HepG2 (cell line): Measurements from ENCODE around the gene UQCC2. TPM values are rescaled to one million over a fixed set of nuclear protein-coding genes. Genes with fewer than 3 reads are reported as not detected.

ENCODE experiments used
- ELF3 ChIP-seq: IDR thresholded peaks from 2 replicates; pipeline ENCODE4 v1.6.1; 2016; ENCODE audit warnings: missing genetic modification reagents, missing compliant biosample characterization
- FOXP1 ChIP-seq, 2 experiments: fragments of 450-650 bp in 1 of 2; IDR thresholded peaks; 2 replicates each; pipeline ENCODE4 v1.6.1; 2017 to 2018; ENCODE audit warnings: antibody characterized with exemption in 1 of 2
- HNRNPH1 ChIP-seq: fragments of 200-400 bp; formaldehyde crosslinking; optimal IDR thresholded peaks from 2 replicates; pipeline ENCODE3; 2017; ENCODE audit warnings: mild to moderate bottlenecking, low read depth, low read length
- ISX ChIP-seq: sonication (generic); formaldehyde crosslinking; conservative IDR thresholded peaks from 2 replicates; pipeline ENCODE4 v1.5.0; 2020; ENCODE audit warnings: missing genetic modification reagents
- KDM3A ChIP-seq: IDR thresholded peaks from 2 replicates; pipeline ENCODE4 v1.6.1; 2018; ENCODE audit warnings: low read depth, missing compliant biosample characterization
- LCORL ChIP-seq, 2 experiments: fragments of 450-650 bp in 1 of 2; sonication (generic) in 1 of 2; formaldehyde crosslinking in 1 of 2; IDR thresholded peaks; 2 replicates each; pipeline versions ENCODE4 v1.5.0 to v1.6.1; 2017 to 2020; ENCODE audit warnings: antibody characterized with exemption in 1 of 2, missing genetic modification reagents in 1 of 2
- MEIS1 ChIP-seq: sonication (generic); formaldehyde crosslinking; IDR thresholded peaks from 2 replicates; pipeline ENCODE4 v1.9.0; 2021; ENCODE audit warnings: mild to moderate bottlenecking, missing genetic modification reagents, moderate library complexity, borderline replicate concordance
- NFE2L1 ChIP-seq: sonication (generic); formaldehyde crosslinking; IDR thresholded peaks from 2 replicates; pipeline ENCODE4 v1.4.0; 2020; ENCODE audit warnings: missing genetic modification reagents, mild to moderate bottlenecking, borderline replicate concordance
- NRL ChIP-seq: sonication (generic); formaldehyde crosslinking; IDR thresholded peaks from 2 replicates; pipeline ENCODE4 v1.5.0; 2020; ENCODE audit warnings: missing genetic modification reagents, mild to moderate bottlenecking, moderate library complexity, borderline replicate concordance
- RELA ChIP-seq: sonication (generic); formaldehyde crosslinking; IDR thresholded peaks from 2 replicates; pipeline ENCODE4 v1.4.0; 2020; ENCODE audit warnings: missing genetic modification reagents
- RFX5 ChIP-seq: IDR thresholded peaks from 2 replicates; pipeline ENCODE4 v1.6.1; 2011; ENCODE audit warnings: low read depth, low read length, improper control_type of control experiment
- SMAD3 ChIP-seq: sonication (generic); formaldehyde crosslinking; IDR thresholded peaks from 2 replicates; pipeline ENCODE4 v1.4.0; 2020; ENCODE audit warnings: missing genetic modification reagents
- SOX6 ChIP-seq, 2 experiments: fragments of 450-650 bp in 1 of 2; sonication (generic) in 1 of 2; formaldehyde crosslinking in 1 of 2; IDR thresholded peaks; 2 replicates each; pipeline versions ENCODE4 v1.4.0 to v1.6.1; 2017 to 2020; ENCODE audit warnings: antibody characterized with exemption in 1 of 2, mild to moderate bottlenecking in 1 of 2, missing genetic modification reagents in 1 of 2
- SP140L ChIP-seq: sonication (generic); formaldehyde crosslinking; IDR thresholded peaks from 2 replicates; pipeline ENCODE4 v1.4.0; 2020; ENCODE audit warnings: missing genetic modification reagents, borderline replicate concordance
- SPEN ChIP-seq: sonication (generic); formaldehyde crosslinking; IDR thresholded peaks from 2 replicates; pipeline ENCODE4 v1.5.1; 2020; ENCODE audit warnings: low read depth, mild to moderate bottlenecking, missing genetic modification reagents
- SRY ChIP-seq: sonication (generic); formaldehyde crosslinking; IDR thresholded peaks from 2 replicates; pipeline ENCODE4 v1.8.0; 2022; ENCODE audit warnings: mild to moderate bottlenecking, missing genetic modification reagents
- TRIM24 ChIP-seq: sonication (generic); formaldehyde crosslinking; IDR thresholded peaks from 2 replicates; pipeline ENCODE4 v1.8.0; 2022; ENCODE audit warnings: mild to moderate bottlenecking, missing genetic modification reagents
- XRCC5 ChIP-seq: fragments of 200-400 bp; formaldehyde crosslinking; optimal IDR thresholded peaks from 2 replicates; pipeline ENCODE3; 2017; ENCODE audit warnings: mild to moderate bottlenecking, low read length
- ZNF230 ChIP-seq: sonication (generic); formaldehyde crosslinking; IDR thresholded peaks from 2 replicates; pipeline ENCODE4 v1.4.0; 2020; ENCODE audit warnings: mild to moderate bottlenecking, missing genetic modification reagents
- ZNF501 ChIP-seq: sonication (generic); formaldehyde crosslinking; IDR thresholded peaks from 2 replicates; pipeline ENCODE4 v1.5.1; 2020; ENCODE audit warnings: mild to moderate bottlenecking, moderate library complexity, missing genetic modification reagents
- ZNF768 ChIP-seq: sonication (generic); formaldehyde crosslinking; IDR thresholded peaks from 2 replicates; pipeline ENCODE4 v1.4.0; 2020; ENCODE audit warnings: missing genetic modification reagents
- ZNF775 ChIP-seq: sonication (generic); formaldehyde crosslinking; IDR thresholded peaks from 2 replicates; pipeline ENCODE4 v1.4.0; 2020; ENCODE audit warnings: missing genetic modification reagents, mild to moderate bottlenecking, moderate library complexity, borderline replicate concordance
- ZNF776 ChIP-seq: sonication (generic); formaldehyde crosslinking; IDR thresholded peaks from 2 replicates; pipeline ENCODE4 v1.4.0; 2020; ENCODE audit warnings: mild to moderate bottlenecking, missing genetic modification reagents
- polyA plus RNA-seq, 8 experiments: library from polyadenylated mRNA; depleted of rRNA in 3 of 8; stranded (reverse) in 7 of 8; unstranded in 1 of 8; fragments of >200 nt; fragmentation: Illumina TruSeq in 4 of 8; extraction: Trizol in 4 of 8; gene quantifications; 2 replicates each; pipeline versions ENCODE4 v1.2.1 to v1.2.3, GENCODE V29; 2011 to 2016; ENCODE audit warnings: low read depth in 4 of 8, missing spikeins in 1 of 8, mixed read lengths in 1 of 8; ENCODE audit not compliant: insufficient read depth in 1 of 8
- total RNA-seq, 5 experiments: library from RNA; depleted of rRNA; stranded (reverse); fragments of >200 nt; fragmentation: Illumina TruSeq; extraction: Trizol; gene quantifications; 2 replicates each; pipeline ENCODE4 v1.2.3, GENCODE V29; 2016; ENCODE audit warnings: low read depth in 1 of 5
- TF ChIP-seq, protein P1 (sequence below): IDR thresholded peaks from 2 replicates; pipeline ENCODE4 v1.6.1; 2012; ENCODE audit warnings: inconsistent platforms
- TF ChIP-seq, protein P2 (sequence below): sonication (generic); formaldehyde crosslinking; conservative IDR thresholded peaks from 2 replicates; pipeline ENCODE4 v1.8.1; 2023; ENCODE audit warnings: missing genetic modification reagents
- TF ChIP-seq, protein P3 (sequence below): sonication (generic); formaldehyde crosslinking; IDR thresholded peaks from 2 replicates; pipeline ENCODE4 v1.4.0; 2020; ENCODE audit warnings: missing genetic modification reagents, mild to moderate bottlenecking, borderline replicate concordance

Gene UQCC2
- total and polyA plus RNA-seq, 2 of the 13 experiments (the other 11 are each of a cell fraction or from before 2014, with no cell fraction given) = 82.4 to 238 TPM

DNA sequence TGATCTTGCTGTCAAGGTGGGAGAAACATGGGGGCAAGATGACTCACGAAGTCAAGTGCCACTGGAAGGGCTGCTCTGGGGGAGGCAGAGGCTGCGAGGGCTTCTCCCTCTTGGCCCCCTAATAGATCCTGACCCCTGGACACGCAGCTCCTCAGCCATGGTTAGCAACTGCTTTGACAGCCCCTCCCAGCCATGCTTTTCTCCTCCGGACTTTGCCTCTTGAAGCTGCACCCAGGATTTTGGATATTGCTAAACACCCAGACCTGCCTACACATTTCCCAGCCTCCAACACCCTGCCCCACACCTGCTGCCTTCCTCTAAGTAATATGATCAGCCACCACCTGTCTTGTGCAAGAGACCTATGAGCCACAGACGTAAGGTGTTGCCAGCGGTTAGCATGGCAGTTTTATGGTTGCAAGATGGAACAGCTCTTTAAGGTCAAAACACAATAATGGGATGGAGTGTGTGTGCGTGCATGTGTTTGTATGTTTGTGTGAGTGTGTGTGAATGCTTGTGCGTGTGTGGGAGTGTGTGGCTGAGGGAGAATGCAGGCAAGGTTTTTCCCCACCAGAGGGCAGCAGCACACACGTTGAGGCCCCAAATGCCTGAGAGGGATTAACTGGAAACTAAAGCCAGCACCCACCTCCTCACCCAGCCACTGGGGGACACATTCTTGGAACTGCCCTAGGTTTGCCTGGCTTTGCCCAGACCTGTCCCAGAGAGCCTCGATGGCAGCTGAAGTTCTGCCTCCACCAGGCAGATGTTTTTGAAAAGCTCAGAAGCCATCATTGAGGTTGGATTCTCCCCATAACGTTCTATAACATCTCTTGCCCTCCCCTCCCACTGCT is 32.7 kb upstream of the UQCC2 start (continued):
- TF ChIP-seq NFE2L1 (CRISPR knock-in tag) = no peak
- TF ChIP-seq KDM3A (CRISPR knock-in tag) = peak; percentile 63; the same call in 1 of the 2 replicates
- no peak for TF ChIP-seq SP140L
- peak; percentile 13; the same call in 1 of the 2 replicates for TF ChIP-seq SPEN
- no peak for TF ChIP-seq ZNF768 (CRISPR knock-in tag)
- TF ChIP-seq, protein P1, sequence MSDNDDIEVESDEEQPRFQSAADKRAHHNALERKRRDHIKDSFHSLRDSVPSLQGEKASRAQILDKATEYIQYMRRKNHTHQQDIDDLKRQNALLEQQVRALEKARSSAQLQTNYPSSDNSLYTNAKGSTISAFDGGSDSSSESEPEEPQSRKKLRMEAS = peak; percentile 34; the same call in 1 of the 2 replicates
- TF ChIP-seq MEIS1 (CRISPR knock-in tag) = no peak
- peak; percentile 91 for TF ChIP-seq XRCC5
- TF ChIP-seq ZNF501 (CRISPR knock-in tag) = peak; percentile 42; the same call in 1 of the 2 replicates
- peak; percentile 89 for TF ChIP-seq RFX5
- TF ChIP-seq FOXP1 (IDR thresholded peaks at IDR 0.05) = no peak
- no peak for TF ChIP-seq FOXP1 (CRISPR knock-in tag; IDR thresholded peaks at IDR 0.05)
- TF ChIP-seq HNRNPH1 = no peak
- TF ChIP-seq TRIM24 (CRISPR knock-in tag) = no peak
- TF ChIP-seq ZNF230 = no peak
- no peak for TF ChIP-seq LCORL (IDR thresholded peaks at IDR 0.05)
- no peak for TF ChIP-seq LCORL (CRISPR knock-in tag; IDR thresholded peaks at IDR 0.05)
- TF ChIP-seq RELA = peak; percentile 67; the same call in 1 of the 2 replicates
- TF ChIP-seq SRY (CRISPR knock-in tag) = no peak
- TF ChIP-seq, protein P2, sequence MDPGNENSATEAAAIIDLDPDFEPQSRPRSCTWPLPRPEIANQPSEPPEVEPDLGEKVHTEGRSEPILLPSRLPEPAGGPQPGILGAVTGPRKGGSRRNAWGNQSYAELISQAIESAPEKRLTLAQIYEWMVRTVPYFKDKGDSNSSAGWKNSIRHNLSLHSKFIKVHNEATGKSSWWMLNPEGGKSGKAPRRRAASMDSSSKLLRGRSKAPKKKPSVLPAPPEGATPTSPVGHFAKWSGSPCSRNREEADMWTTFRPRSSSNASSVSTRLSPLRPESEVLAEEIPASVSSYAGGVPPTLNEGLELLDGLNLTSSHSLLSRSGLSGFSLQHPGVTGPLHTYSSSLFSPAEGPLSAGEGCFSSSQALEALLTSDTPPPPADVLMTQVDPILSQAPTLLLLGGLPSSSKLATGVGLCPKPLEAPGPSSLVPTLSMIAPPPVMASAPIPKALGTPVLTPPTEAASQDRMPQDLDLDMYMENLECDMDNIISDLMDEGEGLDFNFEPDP = no peak
- TF ChIP-seq, protein P3, sequence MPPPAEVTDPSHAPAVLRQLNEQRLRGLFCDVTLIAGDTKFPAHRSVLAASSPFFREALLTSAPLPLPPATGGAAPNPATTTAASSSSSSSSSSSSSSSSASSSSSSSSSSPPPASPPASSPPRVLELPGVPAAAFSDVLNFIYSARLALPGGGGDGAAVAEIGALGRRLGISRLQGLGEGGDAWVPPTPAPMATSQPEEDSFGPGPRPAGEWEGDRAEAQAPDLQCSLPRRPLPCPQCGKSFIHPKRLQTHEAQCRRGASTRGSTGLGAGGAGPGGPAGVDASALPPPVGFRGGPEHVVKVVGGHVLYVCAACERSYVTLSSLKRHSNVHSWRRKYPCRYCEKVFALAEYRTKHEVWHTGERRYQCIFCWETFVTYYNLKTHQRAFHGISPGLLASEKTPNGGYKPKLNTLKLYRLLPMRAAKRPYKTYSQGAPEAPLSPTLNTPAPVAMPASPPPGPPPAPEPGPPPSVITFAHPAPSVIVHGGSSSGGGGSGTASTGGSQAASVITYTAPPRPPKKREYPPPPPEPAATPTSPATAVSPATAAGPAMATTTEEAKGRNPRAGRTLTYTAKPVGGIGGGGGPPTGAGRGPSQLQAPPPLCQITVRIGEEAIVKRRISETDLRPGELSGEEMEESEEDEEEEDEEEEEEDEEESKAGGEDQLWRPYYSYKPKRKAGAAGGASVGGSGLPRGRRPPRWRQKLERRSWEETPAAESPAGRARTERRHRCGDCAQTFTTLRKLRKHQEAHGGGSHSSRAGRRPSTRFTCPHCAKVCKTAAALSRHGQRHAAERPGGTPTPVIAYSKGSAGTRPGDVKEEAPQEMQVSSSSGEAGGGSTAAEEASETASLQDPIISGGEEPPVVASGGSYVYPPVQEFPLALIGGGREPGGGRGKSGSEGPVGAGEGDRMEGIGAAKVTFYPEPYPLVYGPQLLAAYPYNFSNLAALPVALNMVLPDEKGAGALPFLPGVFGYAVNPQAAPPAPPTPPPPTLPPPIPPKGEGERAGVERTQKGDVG (CRISPR knock-in tag) = no peak
- no peak for TF ChIP-seq ZNF775 (CRISPR knock-in tag)
- TF ChIP-seq ZNF776 = no peak
- TF ChIP-seq ELF3 (CRISPR knock-in tag) = peak; percentile 47
- no peak for TF ChIP-seq SOX6 (IDR thresholded peaks at IDR 0.05)
- no peak for TF ChIP-seq SOX6 (CRISPR knock-in tag; IDR thresholded peaks at IDR 0.05)
- no peak for TF ChIP-seq NRL (CRISPR knock-in tag)
- TF ChIP-seq SMAD3 (CRISPR knock-in tag) = peak; percentile 58; the same call in 1 of the 2 replicates
- TF ChIP-seq ISX (CRISPR knock-in tag) = no peak
